Muscle of leg (tissue), 11 donors: ENCODE results near the gene DYNC1I2. TPM values are rescaled to one million over a fixed set of nuclear protein-coding genes. Genes with fewer than 3 reads are reported as not detected.
"Not testable (repeated sequence)": the region's sequence is repeated elsewhere in the genome, so short reads cannot be mapped to it uniquely, and the experiment has no call there.

Experiments used
- DNase-seq: peaks from one replicate; pipeline ENCODE4 v3.0.0; 2013
- H3K27ac ChIP-seq: one replicate; pipeline ENCODE4 v1.5.1; 2013; ENCODE audit warnings: mild to moderate bottlenecking, low read length, control low read depth
- H3K27me3 ChIP-seq: one replicate; pipeline ENCODE4 v1.6.1; 2013; ENCODE audit warnings: low read length; ENCODE audit not compliant: control insufficient read depth, insufficient read depth
- H3K36me3 ChIP-seq: one replicate; pipeline ENCODE4 v1.6.1; 2013; ENCODE audit warnings: low read length; ENCODE audit not compliant: control insufficient read depth, insufficient read depth
- H3K4me1 ChIP-seq: one replicate; pipeline ENCODE4 v1.6.1; 2013; ENCODE audit warnings: low read length; ENCODE audit not compliant: control insufficient read depth, insufficient read depth
- H3K4me3 ChIP-seq: one replicate; pipeline ENCODE4 v1.5.1; 2013; ENCODE audit warnings: low read length, control low read depth
- H3K9me3 ChIP-seq: replicated peaks from 2 replicates; pipeline ENCODE4 v1.6.1; 2013; ENCODE audit warnings: low read depth, low read length; ENCODE audit not compliant: control insufficient read depth
- WGBS: methylation state at CpG from one replicate; pipeline ENCODE4 v1.1.5; 2013; ENCODE audit warnings: missing lambda C conversion rate; ENCODE audit not compliant: insufficient coverage; 5-methylcytosine and 5-hydroxymethylcytosine counted together
- polyA plus RNA-seq, 8 donors: library from polyadenylated mRNA; unstranded; fragments of 120-200 nt; gene quantifications; one replicate each; pipeline versions ENCODE4 v1.2.1 to v1.2.3, GENCODE V29; 2013; ENCODE audit warnings: inconsistent platforms in 1 of 8, low replicate concordance in 1 of 8; ENCODE audit not compliant: insufficient read length in 8 of 8, insufficient read depth in 1 of 8
- total RNA-seq: library from RNA; stranded (reverse); fragments of 120-200 nt; gene quantifications from one replicate; pipeline ENCODE4 v1.2.4, GENCODE V29; 2013

DYNC1I2 gene
- total and polyA plus RNA-seq, 9 donors, result 77.5 to 134 (median 106) TPM

DNA sequence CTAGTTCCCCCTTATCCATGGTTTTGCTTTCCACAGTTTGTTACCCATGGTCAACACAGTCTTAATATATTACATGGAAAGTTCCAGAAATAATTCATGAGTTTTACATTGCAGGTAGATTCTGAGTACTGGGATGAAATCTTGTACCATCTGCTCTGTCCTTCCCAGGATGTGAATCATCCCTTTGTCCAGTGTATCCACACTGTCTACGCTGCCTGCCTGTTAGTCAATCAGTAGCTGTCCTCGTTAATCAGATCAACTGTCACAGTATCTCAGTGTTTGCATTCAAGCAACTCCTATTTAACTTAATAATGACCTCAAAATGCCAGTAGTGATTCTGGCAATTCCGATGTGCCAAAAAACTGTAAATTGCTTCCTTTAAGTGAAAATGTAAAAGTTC lies 76.3 kb downstream of the DYNC1I2 start:
- Histone ChIP-seq H3K27me3 (no peaks in the 10 kb centered on the region), H3K36me3 (peaks cover 18% of the 10 kb centered on the region), H3K4me1 (no peaks in the 10 kb centered on the region), H3K27ac (no peak overlapping the region), H3K4me3 (no peak overlapping the region), H3K9me3 (no peaks in the 10 kb centered on the region)
- WGBS, result 100% methylated on average over 1 of the region's 3 CpGs
- DNase-seq, result no peak

DNA sequence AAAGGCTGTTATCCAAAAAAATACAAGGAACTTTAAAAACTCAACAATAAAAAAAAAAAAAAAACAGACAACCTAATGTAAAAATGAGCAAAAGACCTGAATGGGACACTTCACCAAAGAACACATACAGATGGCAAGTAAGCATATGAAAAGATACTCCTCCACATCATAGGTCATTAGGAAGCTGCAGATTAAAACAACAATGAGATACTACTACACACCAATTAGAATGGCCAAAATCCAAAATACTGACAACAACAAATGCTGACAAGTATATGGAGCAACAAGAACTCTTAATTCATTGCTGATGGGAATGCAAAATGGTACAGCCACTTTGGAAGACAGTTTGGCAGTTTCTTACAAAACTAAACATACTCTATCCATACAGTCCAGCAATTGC lies 84.2 kb downstream of the DYNC1I2 start:
- H3K4me1 ChIP-seq, result no peaks in the 10 kb centered on the region
- no peak overlapping the region for H3K4me3 ChIP-seq
- peaks cover 9% of the 10 kb centered on the region for H3K9me3 ChIP-seq
- H3K36me3 ChIP-seq, result no peaks in the 10 kb centered on the region
- no peak overlapping the region for H3K27ac ChIP-seq
- no peak for DNase-seq
- no peaks in the 10 kb centered on the region for H3K27me3 ChIP-seq

DNA sequence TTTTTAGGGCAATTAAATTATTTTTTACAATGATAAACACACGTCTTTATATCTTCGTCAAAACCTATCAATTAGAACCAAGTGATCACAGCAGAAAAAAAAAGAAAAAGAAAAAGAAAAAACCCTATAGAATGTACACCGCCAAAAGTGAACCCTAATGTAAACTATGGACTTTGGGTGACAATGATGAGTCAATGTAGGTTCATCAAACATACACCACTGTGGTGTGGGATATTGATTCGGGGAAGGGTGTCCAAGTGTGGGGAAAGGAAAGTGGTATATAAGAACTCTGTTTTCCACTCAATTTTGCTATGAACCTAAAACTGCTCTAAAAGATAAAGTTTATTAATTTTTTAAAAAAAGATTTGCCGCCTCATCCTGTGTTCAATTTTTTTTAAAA lies 85.1 kb downstream of the DYNC1I2 start:
- Histone ChIP-seq H3K9me3 (peaks cover 9% of the 10 kb centered on the region), H3K27me3 (no peaks in the 10 kb centered on the region), H3K4me3 (no peak overlapping the region), H3K4me1 (no peaks in the 10 kb centered on the region), H3K27ac (no peak overlapping the region), H3K36me3 (no peaks in the 10 kb centered on the region)
- DNase-seq, result no peak
- WGBS, result no CpG with 5 or more reads among the region's 5 CpGs

DNA sequence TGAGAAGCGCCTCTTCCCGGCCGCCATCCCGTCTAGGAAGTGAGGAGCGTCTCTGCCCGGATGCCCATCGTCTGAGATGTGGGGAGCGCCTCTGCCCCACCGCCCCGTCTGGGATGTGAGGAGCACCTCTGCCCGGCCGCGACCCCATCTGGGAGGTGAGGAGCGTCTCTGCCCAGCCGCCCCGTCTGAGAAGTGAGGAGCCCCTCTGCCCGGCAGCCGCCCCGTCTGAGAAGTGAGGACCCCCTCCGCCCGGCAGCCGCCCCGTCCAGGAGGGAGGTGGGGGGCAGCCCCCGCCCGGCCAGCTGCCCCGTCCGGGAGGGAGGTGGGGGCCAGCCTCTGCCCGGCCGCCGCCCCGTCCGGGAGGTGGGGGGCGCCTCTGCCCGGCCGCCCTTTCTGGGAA lies 87.3 kb downstream of the DYNC1I2 start:
- 100% methylated on average over 5 of the region's 35 CpGs for WGBS
- not testable (repeated sequence) for DNase-seq, H3K27me3 ChIP-seq, H3K4me3 ChIP-seq, H3K36me3 ChIP-seq, H3K4me1 ChIP-seq, H3K27ac ChIP-seq
- peaks cover 15% of the 10 kb centered on the region for H3K9me3 ChIP-seq

DNA sequence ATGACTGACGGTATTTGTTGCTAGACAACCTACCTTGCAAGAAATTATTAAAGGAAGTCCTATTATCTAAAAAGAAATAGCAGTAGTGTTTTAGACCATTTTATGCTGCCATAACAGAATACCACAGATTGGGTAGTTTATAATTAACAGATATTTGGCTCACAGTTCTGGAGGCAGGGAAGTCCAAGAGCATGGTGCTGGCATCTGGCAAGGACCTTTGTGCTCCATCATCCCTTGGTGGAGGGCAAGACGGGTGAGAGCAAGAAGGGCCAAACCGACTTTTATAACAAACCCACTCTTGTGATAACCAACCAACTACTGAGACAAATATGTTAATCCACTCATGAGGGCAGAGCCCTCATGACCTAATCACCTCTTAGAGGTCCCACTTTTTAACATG lies 91.2 kb downstream of the DYNC1I2 start:
- no peak overlapping the region for H3K4me3 ChIP-seq
- no peaks in the 10 kb centered on the region for H3K36me3 ChIP-seq
- H3K27ac ChIP-seq, result no peak overlapping the region
- no peak for DNase-seq
- no peaks in the 10 kb centered on the region for H3K27me3 ChIP-seq
- peaks cover 7% of the 10 kb centered on the region for H3K9me3 ChIP-seq
- WGBS, result 100% methylated on average over 2 of the region's 3 CpGs
- no peaks in the 10 kb centered on the region for H3K4me1 ChIP-seq

DNA sequence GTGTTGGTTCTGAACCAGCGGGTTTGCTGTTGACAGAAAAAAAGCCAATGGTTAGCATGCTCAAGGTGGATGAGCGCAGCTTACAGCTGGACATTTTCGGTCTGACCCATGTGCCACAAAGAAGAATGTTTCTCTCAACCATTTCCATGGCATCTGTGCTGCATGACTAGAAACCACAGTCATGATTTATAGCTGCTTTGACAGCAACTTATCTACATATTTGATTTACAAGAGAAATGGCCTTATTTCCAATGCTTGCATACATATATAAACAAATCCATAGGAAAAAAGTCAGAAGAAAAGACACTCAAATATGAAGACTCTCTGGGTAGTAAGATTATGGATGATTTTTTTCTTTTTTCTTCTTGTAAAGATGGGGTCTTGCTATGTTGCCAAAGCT lies 98.2 kb downstream of the DYNC1I2 start:
- WGBS, result 73% methylated on average over 3 of the region's 3 CpGs
- H3K9me3 ChIP-seq, result no peaks in the 10 kb centered on the region
- H3K27me3 ChIP-seq, result no peaks in the 10 kb centered on the region
- H3K36me3 ChIP-seq, result peaks cover 31% of the 10 kb centered on the region
- no peak overlapping the region for H3K4me3 ChIP-seq
- no peaks in the 10 kb centered on the region for H3K4me1 ChIP-seq
- H3K27ac ChIP-seq, result no peak overlapping the region
- DNase-seq, result no peak

DNA sequence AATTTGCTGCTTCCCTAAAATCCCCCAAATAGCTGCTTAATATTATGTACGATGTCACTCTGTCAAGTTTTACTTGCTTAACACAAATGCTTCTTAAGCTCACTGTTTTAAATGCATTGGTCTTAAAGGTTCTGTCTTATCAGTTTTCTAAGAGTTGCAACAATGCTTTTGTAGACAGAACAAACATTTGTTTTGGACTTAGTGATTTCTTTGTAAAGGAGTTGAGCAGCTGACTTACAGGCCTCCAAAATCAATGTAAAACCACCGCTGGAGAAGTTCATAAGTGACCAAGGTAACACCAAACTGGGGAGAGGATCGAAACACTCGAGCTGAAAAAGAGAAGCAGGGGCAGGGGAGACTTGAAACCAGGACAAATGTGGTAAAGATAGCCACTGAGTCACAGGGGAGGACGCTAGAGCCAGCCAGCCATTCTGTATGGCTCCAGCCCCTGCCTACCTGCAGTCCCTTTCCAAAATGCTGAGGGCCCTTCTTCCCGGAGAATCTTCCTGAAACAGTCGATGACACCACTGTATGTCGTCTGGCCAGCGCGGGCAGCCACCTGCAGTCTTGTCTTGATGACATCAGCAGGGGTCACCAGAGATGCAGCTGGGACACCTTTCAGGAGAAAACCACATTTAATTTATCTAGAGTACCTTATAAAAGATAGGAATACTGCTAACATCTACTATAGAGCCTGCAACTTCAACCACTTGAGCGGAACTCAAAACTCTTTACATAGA lies 100.2 kb downstream of the DYNC1I2 start:
- whole genome bisulfite sequencing, result 84% methylated on average over 4 of the region's 11 CpGs
- Histone ChIP-seq H3K4me3 (no peak overlapping the region), H3K9me3 (no peaks in the 10 kb centered on the region), H3K27ac (no peak overlapping the region), H3K4me1 (peaks cover 3% of the 10 kb centered on the region), H3K36me3 (peaks cover 40% of the 10 kb centered on the region), H3K27me3 (no peaks in the 10 kb centered on the region)
- DNase-seq, result no peak

- Histone ChIP-seq H3K27me3 (no peaks in the 10 kb centered on the region), H3K36me3 (peaks cover 44% of the 10 kb centered on the region), H3K4me3 (no peak overlapping the region), H3K9me3 (no peaks in the 10 kb centered on the region), H3K4me1 (peaks cover 3% of the 10 kb centered on the region), H3K27ac (no peak overlapping the region)
- DNase-seq, result no peak
- no CpG with 5 or more reads among the region's 7 CpGs for WGBS
Observed at GRCh38 chr2:171788316-171788993, 101.2 kb downstream of the DYNC1I2 start.

GRCh38 chr2:171789956-171790355 lies 102.7 kb downstream of the DYNC1I2 start:
- H3K27me3 ChIP-seq, result no peaks in the 10 kb centered on the region
- H3K4me1 ChIP-seq, result peaks cover 3% of the 10 kb centered on the region
- no peak overlapping the region for H3K4me3 ChIP-seq
- peaks cover 40% of the 10 kb centered on the region for H3K36me3 ChIP-seq
- no peak overlapping the region for H3K27ac ChIP-seq
- 78% methylated on average over 5 of the region's 6 CpGs for WGBS
- H3K9me3 ChIP-seq, result no peaks in the 10 kb centered on the region
- DNase-seq, result no peak

- no peaks in the 10 kb centered on the region for H3K9me3 ChIP-seq
- H3K27ac ChIP-seq, result no peak overlapping the region
- no peaks in the 10 kb centered on the region for H3K27me3 ChIP-seq
- WGBS, result 53% methylated on average over 3 of the region's 4 CpGs
- peaks cover 35% of the 10 kb centered on the region for H3K36me3 ChIP-seq
- peaks cover 3% of the 10 kb centered on the region for H3K4me1 ChIP-seq
- no peak overlapping the region for H3K4me3 ChIP-seq
- peak; percentile 57 for DNase-seq
Observed at GRCh38 chr2:171791361-171791760, 104.1 kb downstream of the DYNC1I2 start.
